Stimulated activated CD8-positive, alpha-beta memory T cell treated with anti-CD3 and anti-CD28 coated beads, Interleukin-7, amount 100 ng/mL, for 24 hours (primary cell): ENCODE data around the gene TARBP2.
A peak's percentile ranks its signal among the peaks of the same experiment; 100 is the strongest.
"Not testable (repeated sequence)": the region's sequence is repeated elsewhere in the genome, so short reads cannot be mapped to it uniquely, and the experiment has no call there.

ENCODE experiments used
- DNase-seq: peaks from one replicate; pipeline ENCODE4 v3.0.0-alpha.2; 2020; ENCODE audit warnings: low read depth

Gene TARBP2

GRCh38 chr12:53513712-53514410 lies 12.8 kb downstream of the TARBP2 start:
- DNase-seq: no peak

DNA sequence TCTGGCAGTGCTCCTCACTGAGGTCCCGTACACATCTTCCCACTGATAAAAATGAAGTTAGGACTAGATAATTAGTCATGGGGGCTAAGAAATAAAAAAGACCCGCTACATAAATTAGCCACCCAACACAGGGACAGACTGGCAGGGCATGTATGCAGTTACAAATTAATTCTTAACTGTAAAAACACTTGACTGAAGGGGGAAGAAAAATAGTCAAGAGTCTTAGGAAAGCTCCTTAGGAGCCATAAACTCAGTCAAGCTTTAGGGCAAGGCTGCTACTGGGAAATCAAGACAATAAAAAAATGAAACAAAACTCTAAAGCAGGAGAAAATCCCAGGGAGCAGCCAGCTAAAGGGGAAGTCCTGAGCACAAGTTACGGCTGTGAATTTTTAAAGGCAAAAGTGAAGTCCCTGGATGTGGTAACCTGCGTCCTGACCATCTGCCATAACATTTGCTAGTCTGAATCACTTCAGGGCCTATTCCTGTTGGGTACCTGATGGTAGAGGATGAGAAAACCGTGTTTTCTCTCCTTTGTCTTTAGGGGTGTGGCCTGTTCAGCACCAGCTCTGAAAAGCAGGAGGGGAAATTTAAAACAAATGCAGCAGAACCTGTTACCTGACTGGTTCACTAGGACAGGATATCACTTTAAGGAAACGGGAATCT lies 13.7 kb downstream of the TARBP2 start:
- no peak for DNase-seq

GRCh38 chr12:53515291-53515680 lies 14.2 kb downstream of the TARBP2 start:
- DNase-seq: no peak

GRCh38 chr12:53516758-53517455 lies 15.8 kb downstream of the TARBP2 start:
- DNase-seq: no peak

DNA sequence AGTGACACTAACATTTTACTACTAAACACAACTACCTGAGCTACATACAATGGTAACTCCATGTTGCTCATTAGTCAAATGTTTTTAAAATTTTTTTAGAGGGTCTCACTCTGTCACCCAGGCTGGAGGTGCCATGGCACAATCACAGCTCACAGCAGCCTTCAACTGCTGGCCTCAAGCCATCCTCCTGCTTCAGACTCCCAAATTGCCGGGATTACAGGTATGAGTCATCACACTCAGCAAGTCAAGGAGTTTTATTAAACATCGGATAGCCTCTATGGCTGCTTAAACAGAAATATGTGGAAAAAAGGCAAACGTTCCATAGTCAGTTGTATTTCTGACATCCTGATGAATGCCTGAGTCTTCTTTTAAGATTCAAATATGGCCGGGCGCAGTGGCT lies 17.3 kb downstream of the TARBP2 start:
- no peak for DNase-seq

GRCh38 chr12:53523131-53523530 lies 22.0 kb downstream of the TARBP2 start:
- no peak for DNase-seq

- no peak for DNase-seq
Observed at GRCh38 chr12:53524476-53524875, 23.4 kb downstream of the TARBP2 start.

DNA sequence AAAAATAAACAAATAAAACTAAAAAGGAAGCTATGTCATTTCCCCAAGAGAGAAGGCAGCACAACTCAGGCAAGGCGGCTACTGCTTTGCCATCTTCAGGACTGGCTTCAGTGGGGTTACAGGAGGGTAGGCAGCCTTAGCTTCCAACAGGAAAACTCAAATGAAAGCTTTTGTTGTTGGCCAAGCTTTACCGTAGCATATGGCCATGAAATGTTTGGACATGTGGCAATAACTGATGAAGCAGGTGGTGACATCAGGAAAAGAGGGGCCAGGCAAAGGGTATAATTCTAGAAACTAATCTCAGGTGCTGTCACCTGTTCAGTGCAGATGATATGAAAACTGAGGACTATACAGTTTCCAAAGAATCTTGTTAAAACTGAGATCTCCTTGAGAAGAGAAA lies 29.0 kb downstream of the TARBP2 start:
- DNase-seq: no peak

DNA sequence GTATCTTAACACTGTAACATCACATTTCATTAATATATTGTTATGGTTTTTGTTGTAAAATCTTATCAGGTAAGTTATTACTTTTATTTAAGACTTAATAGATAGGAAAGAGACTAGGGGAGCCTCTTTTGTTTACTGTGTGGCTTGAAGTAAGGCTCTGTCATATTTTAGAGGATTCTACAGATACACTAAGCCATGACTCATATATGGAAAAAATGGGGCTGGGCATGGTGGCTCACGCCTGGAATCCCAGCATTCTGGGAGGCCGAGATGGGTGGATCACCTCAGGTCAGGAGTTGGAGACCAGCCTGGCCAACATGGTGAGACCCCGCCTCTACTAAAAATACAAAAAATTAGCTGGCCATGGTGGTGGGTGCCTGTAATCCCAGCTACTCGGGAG lies 29.8 kb downstream of the TARBP2 start:
- no peak for DNase-seq

DNA sequence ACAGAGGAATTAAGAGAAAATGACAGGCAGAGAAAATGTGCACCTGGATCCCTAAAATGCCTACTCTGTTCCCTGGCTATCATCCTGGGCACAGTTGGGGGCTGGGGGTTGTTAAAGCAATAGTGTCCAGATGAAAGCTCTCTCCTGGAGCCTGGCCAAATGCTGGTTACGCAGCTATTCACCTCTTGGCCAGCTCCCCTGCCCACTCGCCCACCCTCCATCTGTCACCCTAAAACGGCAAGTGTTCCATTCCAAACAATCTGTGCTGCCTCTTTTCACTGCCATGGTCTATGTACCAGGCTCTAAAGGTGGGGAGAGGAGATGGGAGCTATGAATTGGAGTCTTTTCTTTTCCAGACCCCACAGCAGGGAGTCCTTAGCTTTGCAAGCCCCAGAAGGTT lies 30.9 kb downstream of the TARBP2 start:
- DNase-seq: no peak

- no peak for DNase-seq
Observed at GRCh38 chr12:53532524-53533445, 31.7 kb downstream of the TARBP2 start.

GRCh38 chr12:53533471-53533870 lies 32.4 kb downstream of the TARBP2 start:
- no peak for DNase-seq

DNA sequence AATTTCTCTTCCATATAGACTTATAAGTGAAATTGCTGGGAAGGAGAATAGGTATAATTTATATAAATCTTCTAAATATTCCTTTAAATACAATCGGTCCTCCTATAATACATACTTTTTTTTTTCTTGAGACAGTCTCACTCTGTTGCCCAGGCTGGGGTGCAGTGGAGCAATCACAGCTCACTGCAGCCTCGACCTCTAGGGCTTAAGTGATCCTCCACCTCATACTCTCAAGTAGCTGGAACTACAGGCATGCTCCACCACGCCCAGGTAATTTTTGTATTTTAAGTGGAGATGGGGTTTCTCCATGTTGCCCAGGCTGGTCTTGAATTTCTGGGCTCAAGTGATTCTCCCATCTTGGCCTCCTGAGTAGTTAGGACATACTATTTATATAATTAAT lies 35.9 kb downstream of the TARBP2 start:
- no peak for DNase-seq

- DNase-seq: no peak
Observed at GRCh38 chr12:53538209-53538689, 37.2 kb downstream of the TARBP2 start.

DNA sequence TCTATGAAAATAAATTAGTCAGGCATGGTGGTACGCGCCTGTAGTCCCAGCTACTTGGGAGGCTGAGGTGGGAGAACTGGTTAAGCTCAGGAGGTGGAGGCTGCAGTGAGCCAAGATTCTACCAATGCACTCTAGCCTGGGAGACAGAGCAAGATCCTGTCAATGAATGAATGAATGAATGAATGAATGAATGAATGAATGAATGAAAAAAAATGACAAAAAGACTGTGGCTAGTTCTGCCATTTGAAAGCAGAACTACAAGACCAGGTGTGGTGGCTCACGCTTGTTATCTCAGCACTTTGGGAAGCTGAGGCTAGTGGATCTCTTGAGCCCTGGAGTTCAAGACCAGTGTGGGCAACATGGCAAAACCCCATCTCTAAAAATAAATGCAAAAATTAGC lies 38.4 kb downstream of the TARBP2 start:
- DNase-seq: no peak

- peak; percentile 4 for DNase-seq
Observed at GRCh38 chr12:53543539-53543938, 42.5 kb downstream of the TARBP2 start.

GRCh38 chr12:53548354-53548753 lies 47.3 kb downstream of the TARBP2 start:
- DNase-seq: not testable (repeated sequence)

- not testable (repeated sequence) for DNase-seq
Observed at GRCh38 chr12:53550131-53550530, 49.0 kb downstream of the TARBP2 start.

- no peak for DNase-seq
Observed at GRCh38 chr12:53550595-53550994, 49.5 kb downstream of the TARBP2 start.

- no peak for DNase-seq
Observed at GRCh38 chr12:53551889-53552291, 50.8 kb downstream of the TARBP2 start.

- DNase-seq: no peak
Observed at GRCh38 chr12:53552361-53553327, 51.6 kb downstream of the TARBP2 start.
